GM06990 (cell line): ENCODE measurements around the gene ATP6V1G3.
"Not testable (repeated sequence)": the region's sequence is repeated elsewhere in the genome, so short reads cannot be mapped to it uniquely, and the experiment has no call there.

Source experiments
- DNase-seq: peaks from one replicate; pipeline ENCODE4 v3.0.0-alpha.2; 2011; ENCODE audit not compliant: insufficient read length; ENCODE audit errors: extremely low read depth
- H3K27me3 ChIP-seq: replicated peaks from 2 replicates; pipeline ENCODE4 v1.6.0; 2011; ENCODE audit warnings: low read length; ENCODE audit not compliant: control insufficient read depth, insufficient read depth
- H3K36me3 ChIP-seq: 2 replicates; pipeline ENCODE4 v1.5.1; 2011; ENCODE audit warnings: low read length; ENCODE audit not compliant: control insufficient read depth, insufficient read depth
- H3K4me3 ChIP-seq: replicated peaks from 2 replicates; pipeline ENCODE4 v1.5.1; 2011; ENCODE audit warnings: low read depth, mild to moderate bottlenecking, control low read depth, low read length
- TF ChIP-seq, protein P1 (sequence below): IDR thresholded peaks from 2 replicates; pipeline ENCODE4 v1.5.1; 2011; ENCODE audit warnings: low read length, control low read depth, mild to moderate bottlenecking, inconsistent platforms; ENCODE audit not compliant: insufficient read depth, poor library complexity, severe bottlenecking

The ATP6V1G3 gene, protein sequence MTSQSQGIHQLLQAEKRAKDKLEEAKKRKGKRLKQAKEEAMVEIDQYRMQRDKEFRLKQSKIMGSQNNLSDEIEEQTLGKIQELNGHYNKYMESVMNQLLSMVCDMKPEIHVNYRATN

GRCh38 chr1:198540580-198540979 is at the start of gene ATP6V1G3:
ATP6V1G3 (minus strand) TSS chr1:198540680; CDS start chr1:198540650, 30 bp downstream.
- Histone ChIP-seq H3K27me3 (no peaks in the 10 kb centered on the region), H3K36me3 (no peaks in the 10 kb centered on the region), H3K4me3 (no peak within 1 kb of the TSS)
- TF ChIP-seq, protein P1, sequence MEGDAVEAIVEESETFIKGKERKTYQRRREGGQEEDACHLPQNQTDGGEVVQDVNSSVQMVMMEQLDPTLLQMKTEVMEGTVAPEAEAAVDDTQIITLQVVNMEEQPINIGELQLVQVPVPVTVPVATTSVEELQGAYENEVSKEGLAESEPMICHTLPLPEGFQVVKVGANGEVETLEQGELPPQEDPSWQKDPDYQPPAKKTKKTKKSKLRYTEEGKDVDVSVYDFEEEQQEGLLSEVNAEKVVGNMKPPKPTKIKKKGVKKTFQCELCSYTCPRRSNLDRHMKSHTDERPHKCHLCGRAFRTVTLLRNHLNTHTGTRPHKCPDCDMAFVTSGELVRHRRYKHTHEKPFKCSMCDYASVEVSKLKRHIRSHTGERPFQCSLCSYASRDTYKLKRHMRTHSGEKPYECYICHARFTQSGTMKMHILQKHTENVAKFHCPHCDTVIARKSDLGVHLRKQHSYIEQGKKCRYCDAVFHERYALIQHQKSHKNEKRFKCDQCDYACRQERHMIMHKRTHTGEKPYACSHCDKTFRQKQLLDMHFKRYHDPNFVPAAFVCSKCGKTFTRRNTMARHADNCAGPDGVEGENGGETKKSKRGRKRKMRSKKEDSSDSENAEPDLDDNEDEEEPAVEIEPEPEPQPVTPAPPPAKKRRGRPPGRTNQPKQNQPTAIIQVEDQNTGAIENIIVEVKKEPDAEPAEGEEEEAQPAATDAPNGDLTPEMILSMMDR = no peak
- no peak for DNase-seq

GRCh38 chr1:198588845-198589244 is 48.4 kb upstream of the ATP6V1G3 start:
- Histone ChIP-seq H3K27me3 (no peaks in the 10 kb centered on the region), H3K4me3 (no peak overlapping the region), H3K36me3 (no peaks in the 10 kb centered on the region)
- DNase-seq = no peak
- TF ChIP-seq, protein P1 = no peak

DNA sequence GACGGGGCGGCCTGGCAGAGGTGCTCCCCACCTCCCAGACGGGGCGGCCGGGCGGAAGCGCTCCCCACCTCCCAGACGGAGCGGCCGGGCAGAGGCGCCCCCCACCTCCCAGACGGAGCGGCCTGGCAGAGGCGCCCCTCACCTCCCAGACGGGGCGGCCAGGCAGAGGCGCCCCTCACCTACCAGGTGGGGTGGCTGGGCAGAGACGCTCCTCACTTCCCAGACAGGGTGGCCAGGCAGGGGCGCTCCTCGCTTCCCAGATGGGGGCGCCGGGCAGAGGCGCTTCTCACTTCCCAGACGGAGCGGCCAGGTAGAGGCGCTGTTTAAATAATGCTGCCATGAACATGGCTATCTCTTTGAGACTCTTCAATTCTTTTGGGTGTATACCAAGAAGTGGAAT is 43.7 kb upstream of the ATP6V1G3 start:
- Histone ChIP-seq H3K27me3 (no peaks in the 10 kb centered on the region), H3K36me3 (no peaks in the 10 kb centered on the region), H3K4me3 (no peak overlapping the region)
- TF ChIP-seq, protein P1 = no peak
- no peak for DNase-seq

DNA sequence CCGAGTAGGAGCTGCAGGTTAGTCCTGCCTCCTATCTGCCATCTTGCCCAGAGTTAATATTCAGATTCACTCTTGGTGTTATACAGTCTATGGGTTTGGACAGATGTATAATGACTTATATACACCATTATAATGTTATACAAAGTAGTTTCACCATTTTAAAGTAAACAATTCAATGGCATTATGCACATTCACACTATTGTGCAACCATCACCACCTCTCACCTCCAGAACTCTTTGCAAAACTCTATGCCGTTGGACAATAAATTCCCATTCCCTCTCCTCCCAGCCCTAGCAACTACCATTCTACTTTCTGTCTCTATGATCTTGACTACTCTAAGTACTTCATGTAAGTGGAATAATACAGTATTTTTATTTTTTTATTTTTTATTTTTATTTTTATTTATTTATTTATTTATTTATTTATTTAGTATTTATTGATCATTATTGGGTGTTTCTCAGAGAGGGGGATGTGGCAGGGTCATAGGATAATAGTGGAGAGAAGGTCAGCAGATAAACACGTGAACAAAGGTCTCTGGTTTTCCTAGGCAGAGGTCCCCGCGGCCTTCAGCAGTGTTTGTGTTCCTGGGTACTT is 42.8 kb upstream of the ATP6V1G3 start:
- not testable (repeated sequence) for H3K36me3 ChIP-seq, H3K4me3 ChIP-seq, H3K27me3 ChIP-seq, DNase-seq

- Histone ChIP-seq H3K27me3 (no peaks in the 10 kb centered on the region), H3K36me3 (no peaks in the 10 kb centered on the region), H3K4me3 (no peak overlapping the region)
- DNase-seq = no peak
- TF ChIP-seq, protein P1 = no peak
Measured at GRCh38 chr1:198577444-198577843, 37.0 kb upstream of the ATP6V1G3 start.

DNA sequence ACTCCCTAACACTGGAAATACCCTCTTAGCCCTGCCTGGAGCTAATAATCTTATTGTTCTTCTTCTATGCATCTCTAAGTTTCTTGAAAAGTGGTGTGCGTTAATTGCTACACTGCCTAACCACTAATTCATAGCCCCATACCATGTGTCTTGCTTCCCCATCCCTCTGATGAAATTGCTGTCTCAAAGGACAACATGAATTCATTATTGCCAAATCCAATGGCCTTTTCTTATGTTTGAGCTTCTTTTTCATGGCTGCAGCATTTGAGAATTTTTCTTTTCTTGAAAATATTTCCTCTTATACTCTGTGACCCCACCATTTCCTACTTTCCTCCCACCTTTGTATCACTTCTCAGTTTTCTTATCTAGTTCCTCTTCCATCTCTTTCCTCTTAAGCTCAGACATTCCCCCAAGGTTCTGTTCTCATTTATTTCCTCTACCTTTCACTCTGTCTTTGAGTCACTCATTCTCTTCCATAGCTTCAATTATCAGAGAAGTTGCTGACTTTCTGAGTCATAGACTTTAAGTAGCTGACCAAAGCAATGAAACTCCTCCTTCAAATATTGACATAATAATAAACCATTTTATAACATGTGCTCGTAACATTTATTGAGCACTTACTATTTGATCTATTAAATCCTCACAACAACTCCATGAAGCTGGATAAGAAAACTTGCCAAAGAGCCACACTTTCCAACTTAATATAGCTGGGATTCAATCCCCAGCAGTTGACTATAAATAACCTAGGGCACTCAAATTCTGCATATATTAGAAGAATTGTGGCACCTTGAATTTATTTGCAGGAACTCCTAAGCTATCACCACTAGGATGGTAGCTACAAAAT is 35.5 kb upstream of the ATP6V1G3 start:
- no peaks in the 10 kb centered on the region for H3K36me3 ChIP-seq
- no peak overlapping the region for H3K4me3 ChIP-seq
- H3K27me3 ChIP-seq = no peaks in the 10 kb centered on the region
- peak; percentile 28 for DNase-seq
- TF ChIP-seq, protein P1 = no peak
